HG03457 (cell line): Measurements from ENCODE around the gene CD300A.

Source experiments
- ATAC-seq: cut with Tn5 transposase; IDR thresholded peaks from one replicate; pipeline ENCODE4 v1.9.1; 2021; ENCODE audit warnings: moderate number of reproducible peaks; ENCODE audit not compliant: unreplicated experiment

CD300A gene

GRCh38 chr17:74439691-74440567, 26.5 kb upstream of the CD300A start:
- ATAC-seq, result no peak

GRCh38 chr17:74441537-74441936, 24.9 kb upstream of the CD300A start:
- ATAC-seq, result no peak

- ATAC-seq, result no peak
Observed at GRCh38 chr17:74442291-74442669, 24.2 kb upstream of the CD300A start.

GRCh38 chr17:74442670-74443515, 23.5 kb upstream of the CD300A start:
- no peak for ATAC-seq

GRCh38 chr17:74443516-74444296, 22.7 kb upstream of the CD300A start:
- no peak for ATAC-seq

- no peak for ATAC-seq
Observed at GRCh38 chr17:74444406-74444805, 22.0 kb upstream of the CD300A start.

GRCh38 chr17:74445158-74445557, 21.3 kb upstream of the CD300A start:
- no peak for ATAC-seq

GRCh38 chr17:74446551-74447500, 19.6 kb upstream of the CD300A start:
- ATAC-seq, result no peak

- ATAC-seq, result no peak
Observed at GRCh38 chr17:74447628-74448159, 18.7 kb upstream of the CD300A start.

- no peak for ATAC-seq
Observed at GRCh38 chr17:74448756-74449155, 17.7 kb upstream of the CD300A start.

- no peak for ATAC-seq
Observed at GRCh38 chr17:74449306-74449705, 17.1 kb upstream of the CD300A start.

GRCh38 chr17:74449773-74450172, 16.7 kb upstream of the CD300A start:
- ATAC-seq, result no peak

- no peak for ATAC-seq
Observed at GRCh38 chr17:74450231-74450630, 16.2 kb upstream of the CD300A start.

GRCh38 chr17:74450925-74451403, 15.5 kb upstream of the CD300A start:
- ATAC-seq, result no peak

GRCh38 chr17:74451557-74451956, 14.9 kb upstream of the CD300A start:
- ATAC-seq, result no peak

GRCh38 chr17:74452033-74452840, 14.2 kb upstream of the CD300A start:
- ATAC-seq, result no peak

GRCh38 chr17:74452841-74453661, 13.4 kb upstream of the CD300A start:
- ATAC-seq, result no peak

GRCh38 chr17:74453665-74454196, 12.7 kb upstream of the CD300A start:
- ATAC-seq, result no peak
